ENCODE data around the gene IGF1R.

The IGF1R gene

GRCh38 chr15:98728082-98728810 is 79.9 kb downstream of the IGF1R start:
- no peak for DNase-seq

- no peak for DNase-seq
Measured at GRCh38 chr15:98728811-98729160, 80.4 kb downstream of the IGF1R start.

- peak; percentile 26 for DNase-seq
Measured at GRCh38 chr15:98729446-98730042, 81.2 kb downstream of the IGF1R start.

- no peak for DNase-seq
Measured at GRCh38 chr15:98730860-98731711, 82.7 kb downstream of the IGF1R start.

GRCh38 chr15:98731712-98732450 is 83.5 kb downstream of the IGF1R start:
- no peak for DNase-seq

- DNase-seq, result no peak
Measured at GRCh38 chr15:98733098-98733497, 84.8 kb downstream of the IGF1R start.

- no peak for DNase-seq
Measured at GRCh38 chr15:98734466-98735199, 86.3 kb downstream of the IGF1R start.

- no peak for DNase-seq
Measured at GRCh38 chr15:98735304-98735703, 87.0 kb downstream of the IGF1R start.

- peak; percentile 68 for DNase-seq
Measured at GRCh38 chr15:98735895-98736617, 87.7 kb downstream of the IGF1R start.

GRCh38 chr15:98737159-98737558 is 88.8 kb downstream of the IGF1R start:
- DNase-seq, result no peak

GRCh38 chr15:98737721-98738120 is 89.4 kb downstream of the IGF1R start:
- no peak for DNase-seq

GRCh38 chr15:98738689-98739401 is 90.5 kb downstream of the IGF1R start:
- DNase-seq, result no peak

- DNase-seq, result no peak
Measured at GRCh38 chr15:98740295-98740694, 92.0 kb downstream of the IGF1R start.

GRCh38 chr15:98740963-98741362 is 92.6 kb downstream of the IGF1R start:
- DNase-seq, result no peak

GRCh38 chr15:98743177-98743576 is 94.8 kb downstream of the IGF1R start:
- DNase-seq, result no peak

- DNase-seq, result no peak
Measured at GRCh38 chr15:98744506-98744905, 96.2 kb downstream of the IGF1R start.

- DNase-seq, result no peak
Measured at GRCh38 chr15:98745179-98745578, 96.8 kb downstream of the IGF1R start.

- peak; percentile 55 for DNase-seq
Measured at GRCh38 chr15:98745650-98746374, 97.5 kb downstream of the IGF1R start.

- no peak for DNase-seq
Measured at GRCh38 chr15:98746375-98747155, 98.2 kb downstream of the IGF1R start.
